ENCODE results near the gene CLPTM1.

DNA sequence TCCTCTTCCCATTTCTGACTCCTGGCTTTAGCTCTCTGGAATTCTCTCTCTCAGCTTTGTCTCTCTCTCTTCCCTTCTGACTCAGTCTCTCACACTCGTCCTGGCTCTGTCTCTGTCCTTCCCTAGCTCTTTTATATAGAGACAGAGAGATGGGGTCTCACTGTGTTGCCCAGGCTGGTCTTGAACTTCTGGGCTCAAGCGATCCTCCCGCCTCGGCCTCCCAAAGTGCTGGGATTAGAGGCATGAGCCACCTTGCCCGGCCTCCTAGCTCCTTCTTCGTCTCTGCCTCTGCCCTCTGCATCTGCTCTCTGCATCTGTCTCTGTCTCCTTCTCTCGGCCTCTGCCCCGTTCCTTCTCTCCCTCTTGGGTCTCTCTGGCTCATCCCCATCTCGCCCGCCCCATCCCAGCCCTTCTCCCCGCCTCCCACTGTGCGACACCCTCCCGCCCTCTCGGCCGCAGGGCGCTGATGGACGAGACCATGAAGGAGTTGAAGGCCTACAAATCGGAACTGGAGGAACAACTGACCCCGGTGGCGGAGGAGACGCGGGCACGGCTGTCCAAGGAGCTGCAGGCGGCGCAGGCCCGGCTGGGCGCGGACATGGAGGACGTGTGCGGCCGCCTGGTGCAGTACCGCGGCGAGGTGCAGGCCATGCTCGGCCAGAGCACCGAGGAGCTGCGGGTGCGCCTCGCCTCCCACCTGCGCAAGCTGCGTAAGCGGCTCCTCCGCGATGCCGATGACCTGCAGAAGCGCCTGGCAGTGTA is 46.9 kb upstream of the CLPTM1 start:
- TF ChIP-seq CTCF (IDR thresholded peaks at IDR 0.05) (no peak), POLR2A (IDR thresholded peaks at IDR 0.05) (no peak), POLR2AphosphoS5 (IDR thresholded peaks at IDR 0.05) (no peak)

All from transverse colon (tissue), 4 donors.